GM18858 (cell line): Measurements from ENCODE around the gene CCPG1.

Experiments used
- ATAC-seq: cut with Tn5 transposase; IDR thresholded peaks from one replicate; pipeline ENCODE4 v1.9.1; 2021; ENCODE audit not compliant: unreplicated experiment

CCPG1 gene

GRCh38 chr15:55320963-55321362, 87.2 kb downstream of the CCPG1 start:
- no peak for ATAC-seq

- no peak for ATAC-seq
Observed at GRCh38 chr15:55320238-55320550, 88.0 kb downstream of the CCPG1 start.

GRCh38 chr15:55319537-55320237, 88.5 kb downstream of the CCPG1 start:
- peak; percentile 47 for ATAC-seq

GRCh38 chr15:55318588-55319494, 89.3 kb downstream of the CCPG1 start, which contains the start of the genes PIGB and PIGBOS1:
Gene PIGB, plus strand, starts transcription at chr15:55319222. Its CDS starts 29 bp downstream, at chr15:55319251.
Gene PIGBOS1, minus strand, starts transcription at chr15:55319123. Its CDS starts 1,331 bp downstream, at chr15:55317792.
- ATAC-seq, result peak; percentile 73
